IMR-90 (cell line): ENCODE data around the gene RYR3. TPM values are rescaled to one million over a fixed set of nuclear protein-coding genes. Genes with fewer than 3 reads are reported as not detected.

Source experiments
- ATAC-seq: fragments of 200-7000 bp; cut with Tn5 transposase; 2 replicates; pipeline ENCODE4 v1.9.1; 2020; ENCODE audit warnings: low read depth, mild to moderate bottlenecking, moderate library complexity
- BruUV-seq: library from RNA; stranded (reverse); fragments of 400-500 nt; replicated peaks from 2 replicates; lab custom pipeline; 2021; lab: Mats Ljungman, UMichigan
- CTCF ChIA-PET: fragments of 300-600 bp; formaldehyde crosslinking; extraction: SDS; loops from one replicate; lab custom pipeline; 2021; ENCODE audit warnings: antibody characterized with exemption; lab: Yijun Ruan, JAX
- POLR2A ChIA-PET: fragments of 300-600 bp; sonication (Branson Sonifier 250); formaldehyde crosslinking; loops from one replicate; lab custom pipeline; 2022; ENCODE audit warnings: antibody characterized with exemption; ENCODE audit not compliant: unreplicated experiment; lab: Charles Lee
- DNase-seq: peaks from one replicate; pipeline ENCODE4 v3.0.0; 2013
- H2AFZ ChIP-seq: replicated peaks from 2 replicates; pipeline ENCODE3; 2013; ENCODE audit warnings: low read length, mild to moderate bottlenecking; ENCODE audit not compliant: poor library complexity
- H2AK5ac ChIP-seq: 2 replicates; pipeline ENCODE4 v1.6.1; 2013; ENCODE audit warnings: low read depth, low read length, inconsistent platforms
- H2AK9ac ChIP-seq: replicated peaks from 2 replicates; pipeline ENCODE3; 2013; ENCODE audit warnings: mild to moderate bottlenecking, low read depth, low read length, moderate library complexity; ENCODE audit not compliant: poor library complexity
- H2BK120ac ChIP-seq: 2 replicates; pipeline ENCODE4 v1.6.1; 2013; ENCODE audit warnings: low read depth, low read length, inconsistent platforms
- H2BK15ac ChIP-seq: 3 replicates; pipeline ENCODE4 v1.6.1; 2013; ENCODE audit warnings: low read depth, low read length, inconsistent platforms
- H2BK20ac ChIP-seq: 2 replicates; pipeline ENCODE4 v1.6.1; 2013; ENCODE audit warnings: low read depth, mild to moderate bottlenecking, inconsistent platforms, low read length, moderate library complexity
- H2BK5ac ChIP-seq: 2 replicates; pipeline ENCODE4 v1.6.1; 2013; ENCODE audit warnings: mild to moderate bottlenecking, low read depth, low read length, inconsistent platforms; ENCODE audit not compliant: poor library complexity, severe bottlenecking
- H3K14ac ChIP-seq: replicated peaks from 2 replicates; pipeline ENCODE4 v1.6.1; 2013; ENCODE audit warnings: low read depth, low read length, inconsistent platforms
- H3K18ac ChIP-seq: 2 replicates; pipeline ENCODE4 v1.6.1; 2013; ENCODE audit warnings: low read depth, low read length, control low read depth
- H3K23ac ChIP-seq: 2 replicates; pipeline ENCODE4 v1.6.1; 2013; ENCODE audit warnings: low read depth, low read length, inconsistent platforms
- H3K27ac ChIP-seq: 2 replicates; pipeline ENCODE4 v1.5.1; 2013; ENCODE audit warnings: mild to moderate bottlenecking, control low read depth, low read length; ENCODE audit not compliant: insufficient read depth
- H3K27me3 ChIP-seq: 2 replicates; pipeline ENCODE4 v1.6.1; 2013; ENCODE audit warnings: low read length; ENCODE audit not compliant: control insufficient read depth, insufficient read depth
- H3K36me3 ChIP-seq: 2 replicates; pipeline ENCODE4 v1.6.1; 2013; ENCODE audit warnings: low read length, mixed read lengths; ENCODE audit not compliant: control insufficient read depth, insufficient read depth
- H3K4ac ChIP-seq: 2 replicates; pipeline ENCODE4 v1.6.1; 2013; ENCODE audit warnings: low read depth, low read length, inconsistent platforms
- H3K4me1 ChIP-seq: 2 replicates; pipeline ENCODE4 v1.6.1; 2013; ENCODE audit warnings: low read length, mixed read lengths; ENCODE audit not compliant: control insufficient read depth, insufficient read depth
- H3K4me2 ChIP-seq: 2 replicates; pipeline ENCODE4 v1.6.1; 2013; ENCODE audit warnings: low read depth, mild to moderate bottlenecking, control low read depth, low read length, moderate library complexity
- H3K4me3 ChIP-seq: 2 replicates; pipeline ENCODE4 v1.5.1; 2013; ENCODE audit warnings: low read depth, mild to moderate bottlenecking, control low read depth, low read length, moderate library complexity; ENCODE audit not compliant: insufficient read depth
- H3K56ac ChIP-seq: 2 replicates; pipeline ENCODE4 v1.6.1; 2013; ENCODE audit warnings: low read length, inconsistent platforms; ENCODE audit not compliant: insufficient read depth; ENCODE audit errors: extremely low read depth
- H3K79me1 ChIP-seq, 2 experiments: 2 replicates each; pipeline ENCODE4 v1.6.1; 2013; ENCODE audit warnings: low read length in 2 of 2, inconsistent platforms in 1 of 2, low read depth in 1 of 2
- H3K9ac ChIP-seq: 2 replicates; pipeline ENCODE4 v1.6.1; 2013; ENCODE audit warnings: low read depth, low read length, control low read depth
- H3K9me1 ChIP-seq: 2 replicates; pipeline ENCODE4 v1.6.1; 2013; ENCODE audit warnings: low read length, inconsistent platforms; ENCODE audit not compliant: insufficient read depth
- H3K9me3 ChIP-seq: 2 replicates; pipeline ENCODE4 v1.6.1; 2013; ENCODE audit warnings: low read length; ENCODE audit not compliant: control insufficient read depth, insufficient read depth
- H4K20me1 ChIP-seq: 2 replicates; pipeline ENCODE4 v1.6.1; 2013; ENCODE audit warnings: low read length, inconsistent platforms; ENCODE audit not compliant: insufficient read depth
- H4K5ac ChIP-seq: 2 replicates; pipeline ENCODE4 v1.6.1; 2013; ENCODE audit warnings: mild to moderate bottlenecking, low read depth, low read length, control low read depth
- H4K8ac ChIP-seq, 2 experiments: 2 replicates each; pipeline ENCODE4 v1.6.1; 2013; ENCODE audit warnings: low read depth in 2 of 2, low read length in 2 of 2, control low read depth in 1 of 2, inconsistent platforms in 1 of 2
- H4K91ac ChIP-seq: 2 replicates; pipeline ENCODE4 v1.6.1; 2013; ENCODE audit warnings: low read depth, low read length, inconsistent platforms; ENCODE audit not compliant: insufficient read depth
- BHLHE40 ChIP-seq: fragments of 150-350 bp; IDR thresholded peaks from 2 replicates; pipeline ENCODE4 v1.6.1; 2016; ENCODE audit warnings: mild to moderate bottlenecking, low read depth, low read length
- CTCF ChIP-seq: conservative IDR thresholded peaks from 2 replicates; pipeline ENCODE4 v1.5.1; 2012; ENCODE audit warnings: mild to moderate bottlenecking, low read depth, low read length, improper control_type of control experiment
- ELK1 ChIP-seq: fragments of 150-350 bp; IDR thresholded peaks from 2 replicates; pipeline ENCODE4 v1.6.1; 2016; ENCODE audit warnings: low read depth, mild to moderate bottlenecking, low read length, moderate library complexity, borderline replicate concordance
- MAZ ChIP-seq: IDR thresholded peaks from 2 replicates; pipeline ENCODE4 v1.6.1; 2012; ENCODE audit warnings: low read depth, mild to moderate bottlenecking, low read length, improper control_type of control experiment, moderate library complexity, borderline replicate concordance
- MXI1 ChIP-seq: IDR thresholded peaks from 2 replicates; pipeline ENCODE4 v1.6.1; 2012; ENCODE audit warnings: low read depth, mild to moderate bottlenecking, low read length, moderate library complexity, borderline replicate concordance
- POLR2A ChIP-seq: IDR thresholded peaks from 2 replicates; pipeline ENCODE4 v1.6.1; 2012; ENCODE audit warnings: mild to moderate bottlenecking, low read depth, low read length
- RCOR1 ChIP-seq: IDR thresholded peaks from 2 replicates; pipeline ENCODE4 v1.6.1; 2012; ENCODE audit warnings: mild to moderate bottlenecking, low read length, improper control_type of control experiment; ENCODE audit not compliant: insufficient replicate concordance
- USF2 ChIP-seq: fragments of 150-350 bp; IDR thresholded peaks from 2 replicates; pipeline ENCODE4 v1.6.1; 2017; ENCODE audit warnings: mild to moderate bottlenecking, antibody characterized with exemption, low read length, low read depth
- WGBS, 2 experiments: methylation state at CpG; one replicate each; pipeline versions ENCODE4 v1.1.5 to v1.1.7; 2013; ENCODE audit warnings: missing lambda C conversion rate in 2 of 2; ENCODE audit not compliant: insufficient read length in 1 of 2; ENCODE audit errors: extremely low coverage in 2 of 2; 5-methylcytosine and 5-hydroxymethylcytosine counted together
- dilution Hi-C: fragments of 300-500 bp; cut with HindIII; formaldehyde crosslinking; loops from one replicate; pipeline ENCODE4 v1.14.3; 2018; ENCODE audit warnings: low sequenced_read_pairs; ENCODE audit not compliant: unreplicated experiment
- in situ Hi-C: fragments of 300-500 bp; cut with MboI; formaldehyde crosslinking; loops from 3 replicates; pipeline ENCODE4 v1.14.3; 2019; ENCODE audit warnings: low sequenced_read_pairs, inconsistent platforms, mixed read lengths
- intact Hi-C: fragments of 100-400 bp; cut with micrococcal nuclease; formaldehyde crosslinking; loops from 2 replicates; pipeline ENCODE4 v1.10.0; 2022
- polyA plus RNA-seq, 3 experiments: library from polyadenylated mRNA; depleted of rRNA; stranded (reverse); fragments of >200 nt; gene quantifications; 2 replicates each; pipeline ENCODE4 v1.2.3, GENCODE V29; 2012; ENCODE audit warnings: low replicate concordance in 1 of 3
- total RNA-seq: library from RNA; depleted of rRNA; stranded (reverse); fragments of >200 nt; gene quantifications from 2 replicates; pipeline ENCODE4 v1.2.3, GENCODE V29; 2012

Gene RYR3
- total and polyA plus RNA-seq, 2 of the 4 experiments (the other 2 are of a cell fraction): 0.18 TPM; not detected in 1

DNA sequence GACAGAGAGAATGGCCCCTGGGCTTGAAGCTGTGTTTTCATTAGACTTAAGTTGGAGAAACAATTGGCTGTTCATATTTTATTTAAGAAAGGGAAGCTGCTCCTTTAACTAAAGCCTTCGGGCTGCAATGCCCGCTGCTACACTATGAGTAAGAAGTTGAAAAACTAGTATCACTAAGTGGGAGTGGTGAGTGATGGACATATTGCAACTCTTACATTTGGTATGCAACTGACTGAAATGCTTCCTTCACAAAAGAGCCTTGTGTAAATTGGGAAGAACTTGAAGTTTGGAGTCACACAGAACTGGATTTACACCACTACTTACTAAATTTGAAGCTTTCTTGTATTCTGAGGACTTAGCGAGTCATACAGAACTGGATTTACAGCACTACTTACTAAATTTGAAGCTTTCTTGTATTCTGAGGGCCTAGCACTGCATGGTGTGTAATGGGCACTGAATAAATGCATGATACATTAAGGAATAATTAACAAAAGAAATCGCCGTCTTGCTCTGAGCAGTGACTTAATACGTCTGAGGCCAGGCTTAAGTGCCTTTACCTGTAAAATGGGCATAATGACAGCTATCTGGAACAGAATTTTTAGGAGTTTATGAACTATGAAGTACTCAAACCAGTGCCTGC lies 149.5 kb downstream of the RYR3 start:
- H4K8ac ChIP-seq: no peak overlapping the region
- ChIA-PET CTCF (no interaction called here), POLR2A (no interaction called here)
- H3K4me3 ChIP-seq: no peak overlapping the region
- H2BK5ac ChIP-seq: no peak overlapping the region
- no peak overlapping the region for H3K4ac ChIP-seq
- H3K27ac ChIP-seq: no peak overlapping the region
- no peaks in the 10 kb centered on the region for H3K9me1 ChIP-seq
- DNase-seq: no peak
- H4K91ac ChIP-seq: no peak overlapping the region
- no peak overlapping the region for H2BK120ac ChIP-seq
- no peak overlapping the region for H3K9ac ChIP-seq
- ATAC-seq: no peak
- H2BK15ac ChIP-seq: no peak overlapping the region
- no peak overlapping the region for H3K56ac ChIP-seq
- no peak overlapping the region for H2AK5ac ChIP-seq
- 100% methylated on average over 1 of the region's 6 CpGs; no CpG with 5 or more reads in 1 of the 2 experiments for WGBS, 2 experiments
- no peaks in the 10 kb centered on the region for H3K27me3 ChIP-seq
- in situ Hi-C loops (no loop called here), intact Hi-C loops (no loop called here), dilution Hi-C loops (no loop called here)
- no peaks in the 10 kb centered on the region for H3K4me1 ChIP-seq
- no peaks in the 10 kb centered on the region for H3K9me3 ChIP-seq
- H2BK20ac ChIP-seq: no peak overlapping the region
- BruUV-seq: no TSS peak
- no peak overlapping the region for H3K23ac ChIP-seq
- H3K79me1 ChIP-seq: no peaks in the 10 kb centered on the region
- TF ChIP-seq RCOR1 (no peak), CTCF (no peak), MAZ (no peak), MXI1 (no peak), BHLHE40 (no peak), POLR2A (no peak), USF2 (no peak), ELK1 (no peak)
- H2AK9ac ChIP-seq: no peak overlapping the region
- H4K20me1 ChIP-seq: no peaks in the 10 kb centered on the region
- H3K18ac ChIP-seq: no peak overlapping the region
- no peak overlapping the region for H3K4me2 ChIP-seq
- H2AFZ ChIP-seq: no peak overlapping the region
- H3K14ac ChIP-seq: no peak overlapping the region
- no peak overlapping the region for H4K5ac ChIP-seq
- H3K36me3 ChIP-seq: no peaks in the 10 kb centered on the region
